HG02678 (cell line): Measurements from ENCODE around the gene ZGPAT.
"Not testable (repeated sequence)": the region's sequence is repeated elsewhere in the genome, so short reads cannot be mapped to it uniquely, and the experiment has no call there.

Source experiments
- ATAC-seq: cut with Tn5 transposase; IDR thresholded peaks from one replicate; pipeline ENCODE4 v1.9.1; 2021; ENCODE audit warnings: mild to moderate bottlenecking, moderate library complexity; ENCODE audit not compliant: unreplicated experiment

ZGPAT gene

DNA sequence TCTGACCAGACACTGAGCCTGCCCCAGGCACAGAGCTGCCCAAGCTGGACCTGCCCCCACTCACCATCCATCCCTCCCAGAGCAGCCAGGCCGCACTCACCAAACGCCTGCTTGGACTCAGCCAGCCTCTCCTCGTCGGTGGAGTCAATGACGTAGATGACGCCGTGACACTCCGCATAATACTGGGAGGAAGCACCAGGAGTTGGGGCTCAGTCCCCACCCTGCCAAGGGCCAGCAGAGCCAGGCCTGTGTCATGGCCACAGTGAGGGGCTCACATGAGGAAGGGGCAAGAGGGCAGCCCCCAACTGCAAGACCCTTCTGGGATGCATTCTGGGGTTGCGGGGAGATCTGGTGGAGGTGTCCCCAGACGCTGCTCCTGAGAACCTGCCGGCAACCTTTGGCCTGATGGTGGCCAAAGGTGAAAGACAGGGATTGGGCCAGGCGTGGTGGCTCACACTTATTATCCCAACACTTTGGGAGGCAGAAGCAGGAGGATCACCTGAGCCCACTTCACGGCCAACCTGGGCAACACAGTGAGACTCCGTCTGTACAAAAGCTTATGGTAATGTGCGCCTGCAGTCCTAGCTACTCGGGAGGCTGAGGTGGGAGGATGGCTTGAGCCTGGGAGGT lies 5.7 kb upstream of the ZGPAT start:
- no peak for ATAC-seq

DNA sequence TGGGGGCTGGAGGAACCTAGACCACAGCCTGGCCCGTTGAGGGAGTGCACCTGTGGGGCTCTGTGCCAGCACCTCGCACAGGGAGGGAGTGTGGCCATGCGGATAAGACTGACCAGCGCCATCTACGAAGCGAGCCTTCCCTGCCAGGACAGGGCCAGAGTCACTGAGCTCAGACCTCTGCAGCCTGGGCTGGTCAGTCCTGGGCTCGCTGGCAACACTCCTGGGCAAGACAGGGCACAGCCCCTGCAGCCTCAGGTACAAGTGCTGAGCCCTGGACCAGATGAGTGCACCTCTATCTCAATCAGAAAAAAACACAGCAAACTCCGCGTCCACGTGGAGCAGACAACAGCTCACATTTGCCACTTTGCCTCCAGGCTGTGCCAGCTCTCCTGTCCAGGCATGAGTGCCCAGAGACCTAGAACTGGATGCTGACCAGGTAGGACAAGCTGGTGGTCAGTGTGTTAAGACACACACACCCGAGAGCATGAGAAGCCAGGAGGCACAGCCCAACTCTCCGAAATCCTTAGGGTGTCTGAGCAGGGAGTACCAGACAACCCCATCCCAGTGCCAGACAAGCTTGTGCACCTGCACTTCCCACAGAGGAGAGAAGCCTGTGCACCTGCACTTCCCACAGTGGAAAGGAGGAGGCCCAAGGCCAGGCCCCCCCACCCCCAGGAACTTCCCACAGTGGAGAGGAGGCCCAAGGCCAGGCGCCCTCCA lies 4.9 kb upstream of the ZGPAT start:
- no peak for ATAC-seq

DNA sequence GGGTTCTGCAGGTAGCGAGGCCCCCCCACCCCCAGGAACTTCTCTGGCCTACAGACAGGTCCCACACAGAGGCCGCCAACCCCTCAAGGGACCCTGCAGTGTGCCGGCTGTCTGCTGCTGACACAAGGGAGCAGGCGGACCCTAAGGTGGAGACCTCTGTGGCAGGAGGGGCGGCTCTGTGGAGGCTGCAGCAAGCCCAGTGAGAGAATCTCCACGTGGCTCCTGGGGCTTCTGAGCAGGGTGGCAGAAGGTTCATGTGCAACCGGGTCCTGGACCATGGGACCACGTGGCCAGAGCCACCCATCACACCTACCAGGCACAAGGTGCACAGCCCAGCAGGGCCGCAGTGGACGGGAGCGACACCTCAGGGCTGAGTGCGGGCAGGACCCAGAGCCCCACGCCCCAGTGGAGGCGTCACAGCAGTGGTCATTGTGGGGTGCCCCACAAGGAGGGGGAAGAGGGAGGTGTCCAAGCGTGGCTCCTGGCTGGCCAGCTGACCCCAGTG lies 4.3 kb upstream of the ZGPAT start:
- no peak for ATAC-seq

DNA sequence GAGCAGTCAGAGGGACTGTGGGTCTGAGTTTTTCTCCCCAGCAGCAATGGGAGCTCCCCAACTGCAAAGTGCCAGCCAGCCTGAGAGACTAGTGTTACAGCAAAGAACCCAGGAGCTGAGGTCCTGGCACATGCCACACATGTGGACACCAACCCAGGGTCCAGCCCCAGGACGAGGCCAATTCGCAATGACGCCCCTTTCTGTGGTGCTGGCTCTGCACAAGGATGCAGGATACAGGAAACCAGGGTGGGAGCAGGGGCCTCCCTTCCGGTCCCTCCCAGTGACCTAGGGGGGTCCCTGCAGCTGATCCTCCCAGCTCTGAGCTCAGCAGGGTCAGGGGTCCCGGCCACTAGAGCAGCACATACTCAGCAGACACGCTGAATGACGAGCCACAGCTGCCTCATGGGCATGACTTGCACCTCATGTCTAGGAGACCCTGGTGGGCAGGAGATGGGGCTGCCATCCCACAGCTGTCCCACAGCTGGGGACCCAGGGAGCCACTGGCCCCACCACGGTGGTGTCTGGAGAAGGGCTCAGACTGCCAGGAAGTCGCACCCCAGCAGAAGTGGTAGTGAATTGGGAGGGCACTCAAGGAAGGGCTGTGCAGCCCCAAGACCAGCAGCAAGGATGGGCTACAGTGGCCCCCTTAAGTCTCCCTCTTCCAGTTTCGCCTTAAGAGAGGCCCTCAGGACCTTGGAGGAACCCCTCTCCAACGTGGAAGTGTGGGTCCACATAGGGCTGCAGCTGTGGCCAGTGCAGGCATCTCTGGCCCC lies 3.7 kb upstream of the ZGPAT start:
- ATAC-seq = no peak

DNA sequence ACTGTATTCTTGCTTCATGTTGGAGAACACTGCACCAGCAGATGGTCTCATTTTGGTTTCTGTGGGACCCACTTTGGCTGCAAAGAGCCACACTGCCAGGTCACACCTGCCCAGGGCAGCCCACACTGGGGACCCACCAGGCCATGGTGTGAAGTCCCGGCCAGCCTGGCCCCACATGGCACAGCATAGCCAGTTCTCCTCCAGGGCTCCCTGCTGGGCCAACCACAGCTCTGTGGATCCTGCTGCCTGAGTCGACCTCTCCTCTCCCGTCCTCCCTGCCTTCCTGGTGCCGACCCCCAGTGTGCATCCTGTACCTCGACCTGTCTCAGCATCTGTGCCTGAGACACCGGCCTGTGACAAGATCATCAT lies 3.1 kb upstream of the ZGPAT start:
- ATAC-seq = no peak

DNA sequence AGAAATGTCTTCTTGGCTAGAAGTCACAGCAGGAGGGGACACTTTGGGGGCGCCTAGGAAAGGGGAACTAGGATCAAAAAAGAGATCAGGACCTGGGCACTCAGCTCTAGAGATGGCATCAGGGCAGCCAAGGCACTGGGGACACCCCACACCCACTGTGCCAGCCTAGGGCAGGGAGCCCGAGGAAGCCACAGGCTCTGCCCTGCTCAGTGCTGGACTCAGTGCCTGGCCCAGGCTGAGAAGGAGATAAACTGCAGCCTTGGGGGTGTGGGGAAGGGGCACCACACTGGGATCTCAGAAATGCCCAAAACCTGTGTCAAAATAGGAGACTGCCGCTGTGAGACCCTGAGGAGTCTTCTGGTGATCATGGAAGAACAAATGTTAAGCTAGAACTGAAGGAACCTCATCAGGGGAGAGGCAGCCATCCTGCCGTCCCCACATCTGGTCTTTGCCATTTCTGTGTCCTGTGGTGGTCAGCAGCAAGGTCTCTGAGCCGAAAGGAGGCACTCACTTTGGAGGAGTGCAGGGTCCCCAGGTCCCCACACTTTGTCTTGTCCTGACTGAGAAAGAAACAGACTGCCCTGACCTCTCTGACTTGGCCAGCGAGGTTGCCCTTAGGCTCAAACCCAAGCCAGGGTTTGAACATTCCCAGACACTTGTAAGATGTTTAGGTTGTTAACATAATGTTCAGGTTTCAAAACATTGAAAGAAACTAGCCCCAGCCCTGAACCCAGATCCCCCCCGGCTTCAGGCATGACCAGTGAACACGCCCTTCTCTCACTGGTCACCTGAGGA lies 2.4 kb upstream of the ZGPAT start:
- ATAC-seq = no peak

DNA sequence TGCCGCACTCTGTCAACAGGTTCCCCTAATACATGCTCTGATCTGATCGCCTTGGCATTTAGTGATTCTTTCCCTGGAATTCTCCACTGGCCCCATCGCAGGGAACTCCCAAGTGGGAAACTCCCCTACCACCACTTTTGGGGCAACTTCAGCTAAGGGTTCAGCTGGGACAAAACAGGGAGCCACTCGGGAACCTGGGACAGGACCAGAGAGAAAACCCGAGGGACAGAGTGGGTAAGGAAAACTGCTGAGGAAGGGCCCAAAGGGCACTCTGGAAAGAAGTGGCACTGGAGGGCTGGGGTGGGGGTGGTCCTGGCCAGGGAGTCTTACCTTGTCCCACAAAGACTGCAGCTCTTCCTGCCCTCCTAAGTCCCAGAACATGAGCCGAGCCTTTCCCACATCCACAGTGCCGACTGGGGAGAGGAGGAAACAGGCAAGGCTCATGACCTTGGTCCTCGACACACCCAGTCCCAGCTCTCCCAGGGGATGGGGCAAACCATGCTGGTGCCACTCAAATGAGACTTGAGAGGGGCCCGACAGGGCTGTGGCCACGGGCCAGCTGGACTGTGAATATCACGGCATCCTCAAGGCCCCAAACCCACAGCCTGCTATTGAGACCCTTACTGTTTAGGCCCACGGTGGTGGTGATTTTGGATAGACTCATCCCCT lies 1.7 kb upstream of the ZGPAT start:
- no peak for ATAC-seq

DNA sequence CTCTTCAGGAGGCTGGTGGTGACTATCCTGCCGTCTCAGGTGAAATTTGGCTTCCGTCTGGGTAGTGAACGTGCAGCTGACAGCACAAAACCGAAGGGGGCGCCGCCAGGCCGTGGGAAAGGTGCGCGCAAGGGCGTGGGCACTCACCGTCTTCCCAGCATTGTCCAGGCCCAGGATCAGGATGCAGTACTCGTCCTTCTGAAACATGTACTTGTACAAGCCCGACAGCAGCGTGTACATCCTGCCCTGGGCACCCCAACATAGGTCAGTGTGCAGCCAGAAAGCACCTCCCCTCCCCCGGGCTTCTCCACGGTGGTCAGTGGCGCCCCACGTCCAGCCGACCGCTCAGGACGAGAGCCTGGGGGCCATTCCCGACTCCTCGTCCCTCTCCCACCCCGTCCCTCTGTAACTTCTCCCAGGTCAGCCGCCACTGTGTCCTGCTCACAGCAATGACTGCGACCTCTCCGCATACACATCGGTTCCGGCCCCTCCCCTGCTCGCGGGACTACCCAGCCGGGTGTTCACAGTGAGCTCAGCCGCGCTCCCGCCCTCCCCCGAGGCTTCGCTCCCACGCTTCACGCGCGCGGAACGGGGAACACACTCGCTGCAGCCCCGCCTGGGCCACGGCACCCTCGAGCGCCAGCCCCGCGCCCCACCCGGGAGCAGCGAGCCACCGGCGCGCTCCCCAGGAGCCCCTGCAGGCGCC lies 834 bp upstream of the ZGPAT start:
- peak; percentile 14 for ATAC-seq

DNA sequence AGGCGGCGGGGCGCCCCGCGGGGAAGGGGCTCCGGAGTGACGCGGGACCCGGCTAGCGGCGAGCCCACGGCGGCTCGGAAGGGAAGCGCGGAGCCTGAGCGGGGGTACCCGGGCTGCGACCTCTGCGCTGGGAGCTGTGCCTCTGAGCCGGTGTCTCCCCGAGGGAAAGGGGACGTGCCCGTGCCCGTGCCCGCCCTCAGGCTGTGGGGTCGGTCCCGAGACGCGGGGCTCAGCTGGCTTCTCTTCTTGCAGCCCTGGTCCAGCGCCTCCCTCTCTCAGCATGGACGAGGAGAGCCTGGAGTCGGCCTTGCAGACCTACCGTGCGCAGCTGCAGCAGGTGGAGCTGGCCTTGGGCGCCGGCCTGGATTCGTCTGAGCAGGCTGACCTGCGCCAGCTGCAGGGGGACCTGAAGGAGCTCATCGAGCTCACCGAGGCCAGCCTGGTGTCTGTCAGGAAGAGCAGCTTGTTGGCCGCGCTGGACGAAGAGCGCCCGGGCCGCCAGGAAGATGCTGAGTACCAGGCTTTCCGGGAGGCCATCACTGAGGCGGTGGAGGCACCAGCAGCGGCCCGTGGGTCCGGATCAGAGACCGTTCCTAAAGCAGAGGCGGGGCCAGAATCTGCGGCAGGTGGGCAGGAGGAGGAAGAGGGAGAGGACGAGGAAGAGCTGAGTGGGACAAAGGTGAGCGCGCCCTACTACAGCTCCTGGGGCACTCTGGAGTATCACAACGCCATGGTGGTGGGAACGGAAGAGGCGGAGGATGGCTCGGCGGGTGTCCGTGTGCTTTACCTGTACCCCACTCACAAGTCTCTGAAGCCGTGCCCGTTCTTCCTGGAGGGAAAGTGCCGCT lies 686 bp downstream of the ZGPAT start:
- ATAC-seq = peak; percentile 7

DNA sequence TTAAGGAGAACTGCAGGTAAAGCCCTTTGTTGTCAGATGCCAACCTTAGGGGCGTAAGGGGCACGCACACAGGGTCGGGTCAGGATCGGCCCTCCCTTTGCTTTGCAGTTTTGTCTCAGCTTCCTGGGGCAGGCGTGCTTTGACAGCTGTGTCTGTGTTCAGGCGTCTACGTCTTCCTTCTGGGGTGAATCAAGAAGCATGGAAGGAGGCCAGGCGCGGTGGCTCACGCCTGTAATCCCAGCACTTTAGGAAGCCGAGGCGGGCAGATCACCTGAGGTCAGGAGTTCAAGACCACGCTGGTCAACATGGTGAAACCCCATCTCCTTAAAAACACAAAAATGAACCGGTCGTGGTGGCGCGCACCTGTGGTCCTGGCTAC lies 1.3 kb downstream of the ZGPAT start:
- no peak for ATAC-seq

DNA sequence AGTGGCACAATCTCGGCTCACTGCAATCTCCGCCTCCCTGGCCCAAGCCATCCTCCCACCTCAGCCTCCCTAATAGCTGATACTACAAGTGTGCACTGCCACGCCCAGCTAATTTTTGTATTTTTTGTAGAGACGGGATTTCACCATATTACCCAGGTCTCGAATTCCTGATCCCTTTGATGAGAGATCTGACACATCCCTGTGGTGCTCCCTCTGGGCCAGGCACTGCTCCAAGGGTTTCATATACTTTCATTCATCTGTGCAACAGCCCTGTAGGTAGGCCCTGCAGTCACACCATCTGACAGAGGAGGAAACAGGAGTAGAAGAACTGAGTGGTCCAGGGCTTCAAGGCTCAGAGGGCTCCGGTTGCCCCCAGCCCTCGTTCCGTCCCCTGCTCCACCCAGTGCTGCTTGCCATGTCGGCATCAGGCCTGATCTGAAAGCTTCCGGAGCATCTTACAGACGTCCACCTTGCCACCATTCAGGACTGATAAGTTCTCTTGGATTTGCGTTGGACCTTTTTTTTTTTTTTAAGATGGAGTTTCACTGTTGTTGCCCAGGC lies 3.3 kb downstream of the ZGPAT start:
- no peak for ATAC-seq

DNA sequence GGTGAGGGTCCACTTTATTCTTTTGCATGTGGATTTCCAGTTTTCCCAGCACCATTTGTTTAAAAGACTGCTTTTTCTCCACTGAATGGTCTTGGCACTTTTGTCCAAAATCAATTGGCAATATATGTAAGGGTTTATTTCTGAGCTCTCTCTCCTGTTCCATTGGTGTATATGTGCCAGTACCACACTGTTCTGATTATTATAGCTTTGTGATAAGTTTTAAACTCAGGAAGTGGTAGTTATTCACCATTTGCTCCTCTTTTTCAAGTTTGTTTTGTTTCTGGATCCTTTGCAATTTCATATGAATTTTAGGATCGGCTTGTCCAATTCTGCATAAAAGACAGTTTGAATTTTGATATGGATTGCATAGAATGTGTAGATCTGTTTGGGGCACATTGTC lies 4.4 kb downstream of the ZGPAT start:
- no peak for ATAC-seq

DNA sequence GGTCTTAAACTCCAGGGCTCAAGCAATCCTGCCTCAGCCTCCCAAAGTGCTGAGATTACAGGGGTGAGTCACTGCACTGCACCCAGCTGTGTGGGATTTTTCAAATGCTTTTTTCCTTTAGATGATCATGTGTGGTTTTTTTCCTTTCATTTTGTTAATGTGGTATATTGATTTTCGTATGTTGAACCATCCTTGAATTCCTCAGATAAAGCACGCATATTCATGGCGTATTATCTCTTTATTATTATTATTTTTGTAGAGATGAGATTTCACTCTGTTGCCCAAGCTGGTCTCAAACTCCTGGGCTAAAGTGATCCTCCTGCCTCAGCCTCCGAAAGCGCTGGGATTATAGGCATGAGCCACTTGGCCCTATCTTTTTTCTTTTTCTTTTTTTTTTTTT lies 7.0 kb downstream of the ZGPAT start:
- ATAC-seq = no peak

DNA sequence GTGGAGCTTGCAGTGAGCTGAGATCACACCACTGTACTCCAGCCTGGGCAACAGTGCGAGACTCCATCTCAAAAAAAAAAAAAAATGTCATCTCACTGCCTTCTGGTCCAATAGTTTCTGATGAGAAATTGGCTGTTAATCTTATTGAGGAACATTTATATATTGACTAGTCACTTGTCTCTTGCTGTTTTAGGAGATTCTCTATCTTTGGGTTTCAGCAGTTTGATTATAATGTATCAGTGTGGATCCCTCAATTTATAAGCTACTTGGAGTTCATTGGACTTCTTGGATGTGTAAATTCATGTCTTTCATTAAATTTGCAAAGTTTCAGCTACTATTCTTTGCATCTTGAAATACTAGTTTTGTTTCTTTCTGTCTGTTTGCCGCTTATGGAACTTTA lies 11.2 kb downstream of the ZGPAT start:
- ATAC-seq = no peak

DNA sequence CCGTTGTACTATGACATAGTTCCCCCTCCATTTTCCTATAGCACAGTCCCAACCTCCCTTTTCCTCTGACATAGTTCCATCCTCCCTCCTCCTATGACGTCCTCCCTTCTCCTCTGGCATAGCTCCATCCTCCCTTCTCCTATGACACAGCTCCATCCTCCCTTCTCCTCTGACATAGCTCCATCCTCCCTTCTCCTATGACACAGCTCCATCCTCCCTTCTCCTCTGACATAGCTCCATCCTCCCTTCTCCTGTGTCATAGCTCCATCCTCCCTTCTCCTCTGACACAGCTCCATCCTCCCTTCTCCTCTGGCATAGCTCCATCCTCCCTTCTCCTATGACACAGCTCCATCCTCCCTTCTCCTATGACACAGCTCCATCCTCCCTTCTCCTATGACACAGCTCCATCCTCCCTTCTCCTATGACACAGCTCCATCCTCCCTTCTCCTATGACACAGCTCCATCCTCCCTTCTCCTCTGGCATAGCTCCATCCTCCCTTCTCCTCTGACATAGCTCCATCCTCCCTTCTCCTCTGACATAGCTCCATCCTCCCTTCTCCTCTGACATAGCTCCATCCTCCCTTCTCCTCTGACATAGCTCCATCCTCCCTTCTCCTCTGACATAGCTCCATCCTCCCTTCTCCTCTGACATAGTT lies 15.3 kb downstream of the ZGPAT start:
- ATAC-seq = not testable (repeated sequence)

DNA sequence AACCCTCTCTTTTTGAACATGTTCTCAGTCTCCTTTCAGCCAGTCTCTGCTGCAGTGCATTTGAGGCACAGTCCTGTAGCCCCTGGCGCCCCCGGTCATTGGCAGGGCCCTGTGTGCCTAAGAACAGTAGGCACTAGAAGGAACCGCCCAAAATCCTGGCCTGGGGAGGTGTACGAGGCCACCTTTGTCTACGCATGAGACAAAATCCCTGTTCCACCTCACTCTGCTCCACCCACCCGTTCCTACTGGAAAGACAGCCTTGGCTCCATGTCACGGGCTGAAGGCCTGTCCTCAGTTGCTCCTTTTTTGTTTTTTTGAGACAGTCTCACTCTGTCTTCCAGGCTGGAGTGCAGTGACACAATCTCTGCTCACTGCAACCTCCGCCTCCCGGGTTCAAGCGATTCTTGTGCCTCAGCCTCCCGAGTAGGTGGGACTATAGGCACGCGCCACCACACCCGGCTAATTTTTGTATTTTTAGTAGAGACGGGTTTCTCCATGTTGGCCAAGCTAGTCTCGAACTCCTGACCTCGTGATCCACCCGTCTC lies 22.4 kb downstream of the ZGPAT start:
- not testable (repeated sequence) for ATAC-seq

DNA sequence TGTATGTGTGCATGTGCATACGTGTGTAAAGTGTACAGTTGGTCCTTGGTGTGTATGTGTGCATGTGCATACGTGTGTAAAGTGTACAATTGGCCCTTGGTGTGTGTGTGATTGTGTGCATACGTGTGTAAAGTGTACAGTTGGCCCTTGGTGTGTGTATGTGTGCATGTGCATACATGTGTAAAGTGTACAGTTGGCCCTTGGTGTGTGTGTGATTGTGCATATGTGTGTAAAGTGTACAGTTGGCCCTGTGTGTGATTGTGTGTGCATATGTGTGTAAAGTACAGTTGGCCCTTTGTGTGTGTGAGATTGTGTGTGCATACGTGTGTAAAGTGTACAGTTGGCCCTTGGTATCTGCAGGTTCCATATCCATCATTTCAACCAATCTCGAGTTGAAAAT lies 23.6 kb downstream of the ZGPAT start:
- ATAC-seq = no peak
